A549 (cell line): ENCODE results near the gene PTPRN2. TPM values are rescaled to one million over a fixed set of nuclear protein-coding genes. Genes with fewer than 3 reads are reported as not detected.

Experiments
- ATAC-seq, 2 experiments: fragments of 200-7000 bp in 1 of 2; fragments of >200 bp in 1 of 2; cut with Nextera tagmentation in 1 of 2; cut with Tn5 transposase in 1 of 2; 3 replicates each; pipeline versions ENCODE4 v1.8.0 to v1.9.1; 2018 to 2020; ENCODE audit warnings: mild to moderate bottlenecking in 1 of 2, moderate library complexity in 1 of 2
- CTCF ChIA-PET: fragments of 300-600 bp; sonication (Branson Sonifier 250); formaldehyde crosslinking; extraction: SDS; loops from one replicate; lab custom pipeline; 2021; ENCODE audit warnings: antibody characterized with exemption, inconsistent platforms; lab: Yijun Ruan, JAX
- POLR2A ChIA-PET: fragments of 350-600 bp; formaldehyde crosslinking; extraction: SDS; loops from one replicate; lab custom pipeline; 2021; ENCODE audit warnings: antibody characterized with exemption, inconsistent platforms; lab: Yijun Ruan, JAX
- DNase-seq, 2 experiments: peaks; one replicate each; pipeline versions ENCODE4 v3.0.0 to v3.0.0-alpha.2; 2011 to 2016; ENCODE audit warnings: low read depth in 1 of 2, low spot score in 1 of 2
- FAIRE-seq: peaks from 2 replicates; lab custom pipeline; 2011; peaks lifted over from hg19 to GRCh38; lab: Jason Lieb, UNC
- H3K27ac ChIP-seq, 2 experiments: fragments of >200 bp; sonication (Bioruptor Twin); formaldehyde crosslinking; 3 replicates each; pipeline ENCODE4 v1.5.1; 2016 to 2017
- H3K4me1 ChIP-seq: fragments of >200 bp; sonication (Bioruptor Twin); formaldehyde crosslinking; 3 replicates; pipeline ENCODE4 v1.6.1; 2016
- H3K4me2 ChIP-seq: fragments of >200 bp; sonication (Bioruptor Twin); formaldehyde crosslinking; 3 replicates; pipeline ENCODE4 v1.6.1; 2016
- H3K4me3 ChIP-seq: fragments of >200 bp; sonication (Bioruptor Twin); formaldehyde crosslinking; 3 replicates; pipeline ENCODE4 v1.5.1; 2016
- H3K9me3 ChIP-seq: fragments of >200 bp; sonication (Bioruptor Twin); formaldehyde crosslinking; 3 replicates; pipeline ENCODE4 v1.6.1; 2016
- ATOH8 ChIP-seq: fragments of 250-450 bp; sonication (Bioruptor Pico); IDR thresholded peaks from 2 replicates; pipeline ENCODE4 v1.5.0; 2020; ENCODE audit warnings: low read depth, mild to moderate bottlenecking, moderate library complexity
- BCL3 ChIP-seq: fragments of >200 bp; sonication (Bioruptor Twin); formaldehyde crosslinking; IDR thresholded peaks from 3 replicates; pipeline ENCODE4 v1.6.1; 2016
- BHLHE40 ChIP-seq: IDR thresholded peaks from 2 replicates; pipeline ENCODE4 v1.6.1; 2012; ENCODE audit warnings: low read depth, low read length, inconsistent platforms
- CHD2 ChIP-seq: fragments of 150-350 bp; IDR thresholded peaks from 2 replicates; pipeline ENCODE4 v1.6.1; 2014; ENCODE audit warnings: low read length; ENCODE audit not compliant: partially characterized antibody
- EHF ChIP-seq: fragments of 250-450 bp; sonication (Bioruptor Pico); IDR thresholded peaks from 2 replicates; pipeline ENCODE4 v1.5.0; 2020; ENCODE audit warnings: mild to moderate bottlenecking
- ELK1 ChIP-seq: fragments of 150-350 bp; IDR thresholded peaks from 2 replicates; pipeline ENCODE4 v1.6.1; 2014; ENCODE audit warnings: low read depth, mild to moderate bottlenecking, low read length
- FOSB ChIP-seq: fragments of 250-450 bp; sonication (Bioruptor Pico); IDR thresholded peaks from 2 replicates; pipeline ENCODE4 v1.5.0; 2020; ENCODE audit warnings: mild to moderate bottlenecking, moderate library complexity
- GATA3 ChIP-seq: IDR thresholded peaks from 2 replicates; pipeline ENCODE4 v1.6.1; 2012; ENCODE audit warnings: borderline replicate concordance
- HEYL ChIP-seq: fragments of 250-450 bp; sonication (Bioruptor Pico); IDR thresholded peaks from 2 replicates; pipeline ENCODE4 v1.8.0; 2021; ENCODE audit warnings: mild to moderate bottlenecking, moderate library complexity
- JUN ChIP-seq, 2 experiments: fragments of >200 bp; sonication (Bioruptor Twin); formaldehyde crosslinking; IDR thresholded peaks; 2 replicates in 1 of 2; 3 replicates in 1 of 2; pipeline ENCODE4 v1.6.1; 2016 to 2017
- JUNB ChIP-seq: fragments of >200 bp; sonication (Bioruptor Twin); formaldehyde crosslinking; IDR thresholded peaks from 2 replicates; pipeline ENCODE4 v1.6.1; 2016
- KDM1A ChIP-seq: fragments of 200-600 bp; sonication (generic); IDR thresholded peaks from 2 replicates; pipeline ENCODE4 v1.6.1; 2016; ENCODE audit warnings: low read depth, mild to moderate bottlenecking
- KDM5A ChIP-seq: fragments of 200-600 bp; sonication (generic); IDR thresholded peaks from 2 replicates; pipeline ENCODE4 v1.6.1; 2016; ENCODE audit warnings: antibody characterized with exemption, mild to moderate bottlenecking
- MAX ChIP-seq: IDR thresholded peaks from 2 replicates; pipeline ENCODE4 v1.6.1; 2012
- MAZ ChIP-seq: fragments of 150-350 bp; IDR thresholded peaks from 2 replicates; pipeline ENCODE4 v1.6.1; 2014; ENCODE audit warnings: antibody characterized with exemption, low read depth, low read length, borderline replicate concordance
- PBX3 ChIP-seq: IDR thresholded peaks from 2 replicates; pipeline ENCODE4 v1.6.1; 2012
- PHF8 ChIP-seq: fragments of 200-600 bp; sonication (generic); IDR thresholded peaks from 2 replicates; pipeline ENCODE4 v1.6.1; 2016; ENCODE audit warnings: low read depth, mild to moderate bottlenecking, antibody characterized with exemption, moderate library complexity, borderline replicate concordance
- POLR2AphosphoS2 ChIP-seq: conservative IDR thresholded peaks from 2 replicates; pipeline ENCODE4 v1.6.1; 2012; ENCODE audit warnings: low read length, improper control_type of control experiment, inconsistent platforms
- RCOR1 ChIP-seq: fragments of 150-350 bp; IDR thresholded peaks from 2 replicates; pipeline ENCODE4 v1.6.1; 2014; ENCODE audit warnings: antibody characterized with exemption, low read length, low read depth
- REST ChIP-seq: fragments of 200-600 bp; sonication (generic); IDR thresholded peaks from 2 replicates; pipeline ENCODE4 v1.6.1; 2016; ENCODE audit warnings: antibody characterized with exemption, mild to moderate bottlenecking, moderate library complexity
- RFX5 ChIP-seq: fragments of 450-650 bp; IDR thresholded peaks from 2 replicates; pipeline ENCODE4 v1.7.1; 2014; ENCODE audit warnings: antibody characterized with exemption, mild to moderate bottlenecking, moderate library complexity
- TFCP2L1 ChIP-seq: fragments of 250-450 bp; sonication (Bioruptor Pico); IDR thresholded peaks from 2 replicates; pipeline ENCODE4 v1.5.0; 2021; ENCODE audit warnings: mild to moderate bottlenecking
- ZFP36 ChIP-seq: fragments of 450-650 bp; IDR thresholded peaks from 2 replicates; pipeline ENCODE4 v1.6.1; 2014; ENCODE audit warnings: borderline replicate concordance; ENCODE audit not compliant: partially characterized antibody
- ZNF302 ChIP-seq: fragments of 250-450 bp; sonication (Bioruptor Pico); IDR thresholded peaks from 2 replicates; pipeline ENCODE4 v1.9.0; 2021; ENCODE audit warnings: inconsistent platforms, mild to moderate bottlenecking, moderate library complexity
- WGBS: methylation state at CpG from one replicate; pipeline ENCODE4 v1.1.6; 2017; ENCODE audit errors: missing lambda C conversion rate; 5-methylcytosine and 5-hydroxymethylcytosine counted together
- polyA plus RNA-seq, 4 experiments: library from polyadenylated mRNA; depleted of rRNA in 3 of 4; stranded (reverse); fragments of >200 nt; fragmentation: RNase III in 1 of 4; extraction: RNeasy Plus Mini Kit Qiagen cat#74134 plus additional on column Dnase treatment in 1 of 4; gene quantifications; 2 replicates in 3 of 4; 3 replicates in 1 of 4; pipeline ENCODE4 v1.2.3, GENCODE V29; 2011 to 2017

PTPRN2 gene
- polyA plus RNA-seq, 2 of the 4 experiments (the other 2 are of a cell fraction), result 0.41 to 1.2 TPM

- no peak for TF ChIP-seq PHF8
- no peak for TF ChIP-seq JUN (IDR thresholded peaks at IDR 0.05)
- TF ChIP-seq ZFP36, result no peak
- no peak for TF ChIP-seq KDM5A
- no peak for TF ChIP-seq BCL3
- no peak for TF ChIP-seq JUNB
- TF ChIP-seq CHD2, result no peak
- TF ChIP-seq GATA3, result no peak
- no peak for TF ChIP-seq FOSB (CRISPR knock-in tag)
- TF ChIP-seq MAZ, result no peak
- DNase-seq (no peak), ATAC-seq (no peak), FAIRE-seq (no peak)
- CTCF ChIA-PET, result interaction anchor here (0.6 kb wide), 1 partner anchor 51 kb away, joined by 4 read pairs; no protein-coding TSS in a partner anchor
- POLR2A ChIA-PET, result no interaction called here
- no peak overlapping the region for H3K4me2 ChIP-seq
- no peak overlapping the region for H3K27ac ChIP-seq
- H3K4me1 ChIP-seq, result no peaks in the 10 kb centered on the region
- WGBS, result 52% methylated on average over 9 of the region's 13 CpGs
- H3K4me3 ChIP-seq, result no peak overlapping the region
- H3K9me3 ChIP-seq, result 0 out of 3 replicates have a peak, but pooled peaks cover 5% of the 10 kb centered on the region
Observed at GRCh38 chr7:158264881-158265742, 322.5 kb downstream of the PTPRN2 start.

GRCh38 chr7:158263964-158264748, 323.5 kb downstream of the PTPRN2 start:
- H3K27ac ChIP-seq, result no peak overlapping the region
- 0 out of 3 replicates have a peak, but pooled peaks cover 5% of the 10 kb centered on the region for H3K9me3 ChIP-seq
- ChIA-PET CTCF (no interaction called here), POLR2A (no interaction called here)
- no peak overlapping the region for H3K4me3 ChIP-seq
- no peaks in the 10 kb centered on the region for H3K4me1 ChIP-seq
- H3K4me2 ChIP-seq, result no peak overlapping the region
- no peak for DNase-seq
- FAIRE-seq, result no peak
- WGBS, result 61% methylated on average over 22 of the region's 25 CpGs
- no peak for ATAC-seq
- TF ChIP-seq TFCP2L1 (CRISPR knock-in tag), result no peak
- TF ChIP-seq BCL3, result no peak
- TF ChIP-seq ATOH8, result no peak
- no peak for TF ChIP-seq RFX5
- TF ChIP-seq RCOR1, result no peak
- no peak for TF ChIP-seq ELK1
- no peak for TF ChIP-seq PHF8
- TF ChIP-seq POLR2AphosphoS2, result no peak
- TF ChIP-seq MAX, result no peak
- TF ChIP-seq PBX3, result no peak
- TF ChIP-seq EHF (CRISPR knock-in tag), result no peak
- no peak for TF ChIP-seq ZNF302 (CRISPR knock-in tag)
- TF ChIP-seq REST, result no peak
- TF ChIP-seq KDM1A, result no peak
- TF ChIP-seq MAZ, result no peak
- no peak for TF ChIP-seq ZFP36
- TF ChIP-seq HEYL (CRISPR knock-in tag), result no peak
- TF ChIP-seq BHLHE40, result no peak
